Endothelial cell (in vitro differentiated cells): ENCODE data around the gene SFRP2. TPM values are rescaled to one million over a fixed set of nuclear protein-coding genes. Genes with fewer than 3 reads are reported as not detected.

Source experiments
- DNase-seq: peaks from one replicate; pipeline ENCODE4 v3.0.0; 2021; ENCODE audit warnings: low spot score
- H3K27ac Mint-ChIP-seq: one replicate; pipeline ENCODE4 v1.8.0; 2021; ENCODE audit warnings: mixed read lengths, inconsistent platforms; ENCODE audit not compliant: unreplicated experiment
- H3K27me3 Mint-ChIP-seq: one replicate; pipeline ENCODE4 v1.8.0; 2021; ENCODE audit warnings: mild to moderate bottlenecking, moderate library complexity, mixed read lengths, inconsistent platforms; ENCODE audit not compliant: unreplicated experiment
- H3K36me3 Mint-ChIP-seq: one replicate; pipeline ENCODE4 v1.8.0; 2021; ENCODE audit warnings: mild to moderate bottlenecking, low read depth, mixed read lengths, inconsistent platforms; ENCODE audit not compliant: unreplicated experiment
- H3K4me1 Mint-ChIP-seq: one replicate; pipeline ENCODE4 v1.8.0; 2021; ENCODE audit warnings: mild to moderate bottlenecking, mixed read lengths, inconsistent platforms; ENCODE audit not compliant: unreplicated experiment
- H3K4me3 Mint-ChIP-seq: one replicate; pipeline ENCODE4 v1.8.0; 2021; ENCODE audit warnings: mild to moderate bottlenecking, mixed read lengths, inconsistent platforms; ENCODE audit not compliant: unreplicated experiment
- H3K9me3 Mint-ChIP-seq: one replicate; pipeline ENCODE4 v1.8.0; 2021; ENCODE audit warnings: mixed read lengths, inconsistent platforms; ENCODE audit not compliant: unreplicated experiment
- total RNA-seq: library from RNA; stranded (reverse); fragmentation: NEBNext Ultra II Directional; extraction: Animal tissue kit (Norgen Biotek cat#: 25700); gene quantifications from one replicate; pipeline ENCODE4 v1.2.1, GENCODE V29; 2021; ENCODE audit not compliant: unreplicated experiment
- TF ChIP-seq, protein P1 (sequence below): fragments of 200-600 bp; sonication (generic); IDR thresholded peaks from one replicate; pipeline ENCODE4 v1.5.0; 2021; ENCODE audit warnings: antibody characterized with exemption; ENCODE audit not compliant: unreplicated experiment

The SFRP2 gene
- total RNA-seq, 1 donor from 2014 or later = 4.1 TPM

GRCh38 chr4:153792618-153793247 is 3.9 kb upstream of the SFRP2 start:
- DNase-seq = peak; percentile 30

DNA sequence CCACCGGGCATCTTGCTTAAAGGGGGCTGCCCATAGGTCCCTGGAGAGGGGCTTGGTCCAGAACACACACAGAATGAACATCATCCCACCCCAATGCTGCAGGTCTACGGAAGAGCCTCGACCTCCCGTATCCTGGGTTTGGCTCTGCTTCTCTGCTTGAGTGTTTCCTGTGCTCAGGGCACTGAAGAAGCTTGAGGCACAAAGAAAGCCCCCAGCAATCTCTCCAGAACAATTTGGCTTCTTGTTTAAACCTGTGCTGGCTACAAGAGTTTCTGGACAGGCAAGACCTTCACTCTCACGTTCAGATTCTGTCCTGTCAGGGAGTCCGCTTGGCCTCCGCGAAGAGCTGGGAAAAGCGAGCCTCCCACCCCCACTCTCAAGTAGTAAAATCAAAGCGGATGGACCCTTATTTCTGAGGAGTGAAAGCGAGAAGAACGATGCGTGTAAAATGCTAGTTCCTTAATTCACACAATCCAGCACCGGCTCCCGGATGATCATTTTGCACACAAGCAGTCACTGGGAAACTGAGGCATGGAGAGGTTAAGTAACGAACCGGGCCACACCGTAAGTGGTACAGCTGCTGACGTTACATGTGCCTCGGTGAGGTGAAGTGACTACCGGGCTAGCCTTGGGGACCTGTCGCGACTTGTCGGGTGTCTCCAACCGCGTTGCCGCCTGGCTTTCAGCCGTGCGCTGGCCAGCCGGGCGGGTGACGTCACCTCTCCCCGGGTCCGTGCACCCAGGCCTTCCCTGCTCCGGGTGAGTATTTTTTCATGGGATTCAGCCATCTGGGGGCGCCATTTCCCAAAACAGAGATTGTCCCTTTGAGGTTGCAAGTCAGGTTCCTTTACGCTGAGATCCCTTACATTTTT is 3.1 kb upstream of the SFRP2 start:
- Mint-ChIP-seq H3K4me3 (peak overlapping the region; percentile 79), H3K36me3 (peaks cover 6% of the 10 kb centered on the region), H3K9me3 (no peaks in the 10 kb centered on the region), H3K4me1 (peaks cover 32% of the 10 kb centered on the region), H3K27ac (no peak overlapping the region), H3K27me3 (peaks cover 22% of the 10 kb centered on the region)
- DNase-seq = peak; percentile 82
- TF ChIP-seq, protein P1, sequence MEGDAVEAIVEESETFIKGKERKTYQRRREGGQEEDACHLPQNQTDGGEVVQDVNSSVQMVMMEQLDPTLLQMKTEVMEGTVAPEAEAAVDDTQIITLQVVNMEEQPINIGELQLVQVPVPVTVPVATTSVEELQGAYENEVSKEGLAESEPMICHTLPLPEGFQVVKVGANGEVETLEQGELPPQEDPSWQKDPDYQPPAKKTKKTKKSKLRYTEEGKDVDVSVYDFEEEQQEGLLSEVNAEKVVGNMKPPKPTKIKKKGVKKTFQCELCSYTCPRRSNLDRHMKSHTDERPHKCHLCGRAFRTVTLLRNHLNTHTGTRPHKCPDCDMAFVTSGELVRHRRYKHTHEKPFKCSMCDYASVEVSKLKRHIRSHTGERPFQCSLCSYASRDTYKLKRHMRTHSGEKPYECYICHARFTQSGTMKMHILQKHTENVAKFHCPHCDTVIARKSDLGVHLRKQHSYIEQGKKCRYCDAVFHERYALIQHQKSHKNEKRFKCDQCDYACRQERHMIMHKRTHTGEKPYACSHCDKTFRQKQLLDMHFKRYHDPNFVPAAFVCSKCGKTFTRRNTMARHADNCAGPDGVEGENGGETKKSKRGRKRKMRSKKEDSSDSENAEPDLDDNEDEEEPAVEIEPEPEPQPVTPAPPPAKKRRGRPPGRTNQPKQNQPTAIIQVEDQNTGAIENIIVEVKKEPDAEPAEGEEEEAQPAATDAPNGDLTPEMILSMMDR = peak; percentile 51

More at GRCh38 chr4:153792618-153793247, 3.9 kb upstream of the SFRP2 start:
- Mint-ChIP-seq H3K9me3 (no peaks in the 10 kb centered on the region), H3K27ac (no peak overlapping the region), H3K27me3 (peaks cover 22% of the 10 kb centered on the region), H3K4me1 (peaks cover 28% of the 10 kb centered on the region), H3K36me3 (peaks cover 5% of the 10 kb centered on the region), H3K4me3 (peak overlapping the region; percentile 76)
- TF ChIP-seq, protein P1 = peak; percentile 13

DNA sequence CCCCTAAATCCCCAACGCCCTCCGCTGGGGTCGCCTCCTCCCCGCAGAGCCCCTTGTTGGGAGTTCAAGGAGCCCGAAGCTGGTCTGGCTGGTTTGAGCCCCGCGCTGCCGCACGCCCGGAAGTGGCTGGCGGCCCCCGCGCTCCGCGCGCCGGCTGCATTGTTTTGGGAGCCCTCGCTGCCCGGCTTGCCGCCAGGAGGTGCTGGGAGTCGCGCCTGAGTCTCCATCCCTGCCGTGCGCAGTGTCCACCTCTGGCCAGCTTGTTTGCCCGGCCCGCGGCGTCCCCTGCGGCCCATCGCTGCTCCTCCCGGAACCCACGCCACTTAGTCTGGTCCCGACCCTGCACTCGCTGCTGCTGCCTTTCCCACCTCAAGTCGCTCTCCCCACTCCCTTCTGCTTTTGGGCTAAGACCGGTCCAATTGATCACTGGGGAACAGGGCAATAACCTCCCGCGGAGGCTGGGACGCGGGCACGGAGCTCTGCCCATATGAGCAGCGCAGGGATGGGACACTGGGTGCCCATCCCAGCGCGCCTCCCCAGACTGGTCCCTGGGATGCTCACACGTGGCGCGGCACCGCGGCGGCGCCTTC is 2.2 kb upstream of the SFRP2 start:
- Mint-ChIP-seq H3K36me3 (peaks cover 6% of the 10 kb centered on the region), H3K9me3 (no peaks in the 10 kb centered on the region)

DNA sequence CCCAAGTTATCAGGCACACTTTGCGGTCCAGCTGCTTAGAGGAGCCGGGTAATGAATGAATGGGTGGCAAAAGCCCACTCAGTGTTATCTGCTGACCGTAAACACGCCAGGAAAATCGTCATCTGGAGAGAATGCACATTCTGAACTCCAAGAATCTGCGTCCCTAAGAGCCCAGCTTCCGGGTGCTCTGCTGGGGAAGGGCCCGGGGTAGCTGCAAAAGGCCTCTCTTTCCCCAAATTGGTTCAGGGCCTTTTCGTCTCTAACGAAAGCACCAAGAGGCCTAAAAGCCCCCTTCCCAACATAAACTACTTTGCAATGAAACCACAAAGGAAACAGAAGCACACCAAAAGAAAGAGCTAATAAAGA is 1.6 kb upstream of the SFRP2 start:
- Mint-ChIP-seq H3K36me3 (peaks cover 6% of the 10 kb centered on the region), H3K27me3 (peaks cover 20% of the 10 kb centered on the region), H3K27ac (no peak overlapping the region), H3K4me3 (no peak overlapping the region), H3K9me3 (no peaks in the 10 kb centered on the region), H3K4me1 (peaks cover 32% of the 10 kb centered on the region)
- TF ChIP-seq, protein P1 = no peak
- DNase-seq = no peak

More for the DNA sequence above, 2.2 kb upstream of the SFRP2 start:
- H3K4me1 Mint-ChIP-seq = peaks cover 32% of the 10 kb centered on the region
- H3K4me3 Mint-ChIP-seq = peak overlapping the region; percentile 79
- H3K27ac Mint-ChIP-seq = no peak overlapping the region
- H3K27me3 Mint-ChIP-seq = peaks cover 20% of the 10 kb centered on the region
- DNase-seq = peak; percentile 68
- TF ChIP-seq, protein P1 = no peak
